ENCODE results near the gene FAT3.

- TF ChIP-seq CTCF (IDR thresholded peaks at IDR 0.05) (no peak), POLR2AphosphoS5 (IDR thresholded peaks at IDR 0.05) (no peak), POLR2A (IDR thresholded peaks at IDR 0.05) (no peak)
These were observed 35.2 kb downstream of the FAT3 start for GRCh38 chr11:92259861-92260260.

Data from prostate gland (tissue), 2 donors.